PFSK-1 (cell line): ENCODE results near the gene TOGARAM2.

ENCODE experiments used
- POLR2AphosphoS5 ChIP-seq: IDR thresholded peaks from 2 replicates; pipeline ENCODE4 v1.6.1; 2012; ENCODE audit warnings: low read depth, mild to moderate bottlenecking, control low read depth, low read length, moderate library complexity
- SIN3A ChIP-seq: IDR thresholded peaks from 2 replicates; pipeline ENCODE4 v1.6.1; 2012; ENCODE audit warnings: mild to moderate bottlenecking, low read length, moderate library complexity, borderline replicate concordance; ENCODE audit not compliant: insufficient read depth
- TF ChIP-seq, protein P1 (sequence below), 2 experiments: IDR thresholded peaks; 2 replicates each; pipeline versions ENCODE4 v1.6.1 to v1.8.0; 2011 to 2012; ENCODE audit warnings: low read depth in 2 of 2, low read length in 2 of 2, control low read depth in 1 of 2, inconsistent platforms in 1 of 2, mild to moderate bottlenecking in 1 of 2, moderate library complexity in 1 of 2; ENCODE audit not compliant: insufficient read depth in 1 of 2

DNA sequence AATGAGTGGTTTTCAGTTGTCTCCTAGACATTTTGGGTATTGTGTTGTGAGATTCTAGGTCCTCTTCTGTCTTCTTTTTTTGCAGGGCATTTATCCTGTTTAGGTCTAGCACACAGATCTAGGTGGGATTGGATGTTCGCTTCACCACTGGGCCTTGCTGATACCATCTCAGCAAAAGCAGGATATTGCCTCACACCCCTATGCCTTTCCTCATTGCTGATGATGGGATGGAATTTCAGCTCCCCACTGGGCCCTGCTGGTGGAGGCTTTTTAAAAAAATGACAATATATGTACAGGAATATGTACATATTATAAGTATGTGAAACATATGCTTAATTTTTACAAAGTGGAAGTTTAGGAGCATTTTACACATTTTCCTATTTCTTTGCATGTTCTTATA lies 5.4 kb upstream of the TOGARAM2 start:
- TF ChIP-seq, protein P1, sequence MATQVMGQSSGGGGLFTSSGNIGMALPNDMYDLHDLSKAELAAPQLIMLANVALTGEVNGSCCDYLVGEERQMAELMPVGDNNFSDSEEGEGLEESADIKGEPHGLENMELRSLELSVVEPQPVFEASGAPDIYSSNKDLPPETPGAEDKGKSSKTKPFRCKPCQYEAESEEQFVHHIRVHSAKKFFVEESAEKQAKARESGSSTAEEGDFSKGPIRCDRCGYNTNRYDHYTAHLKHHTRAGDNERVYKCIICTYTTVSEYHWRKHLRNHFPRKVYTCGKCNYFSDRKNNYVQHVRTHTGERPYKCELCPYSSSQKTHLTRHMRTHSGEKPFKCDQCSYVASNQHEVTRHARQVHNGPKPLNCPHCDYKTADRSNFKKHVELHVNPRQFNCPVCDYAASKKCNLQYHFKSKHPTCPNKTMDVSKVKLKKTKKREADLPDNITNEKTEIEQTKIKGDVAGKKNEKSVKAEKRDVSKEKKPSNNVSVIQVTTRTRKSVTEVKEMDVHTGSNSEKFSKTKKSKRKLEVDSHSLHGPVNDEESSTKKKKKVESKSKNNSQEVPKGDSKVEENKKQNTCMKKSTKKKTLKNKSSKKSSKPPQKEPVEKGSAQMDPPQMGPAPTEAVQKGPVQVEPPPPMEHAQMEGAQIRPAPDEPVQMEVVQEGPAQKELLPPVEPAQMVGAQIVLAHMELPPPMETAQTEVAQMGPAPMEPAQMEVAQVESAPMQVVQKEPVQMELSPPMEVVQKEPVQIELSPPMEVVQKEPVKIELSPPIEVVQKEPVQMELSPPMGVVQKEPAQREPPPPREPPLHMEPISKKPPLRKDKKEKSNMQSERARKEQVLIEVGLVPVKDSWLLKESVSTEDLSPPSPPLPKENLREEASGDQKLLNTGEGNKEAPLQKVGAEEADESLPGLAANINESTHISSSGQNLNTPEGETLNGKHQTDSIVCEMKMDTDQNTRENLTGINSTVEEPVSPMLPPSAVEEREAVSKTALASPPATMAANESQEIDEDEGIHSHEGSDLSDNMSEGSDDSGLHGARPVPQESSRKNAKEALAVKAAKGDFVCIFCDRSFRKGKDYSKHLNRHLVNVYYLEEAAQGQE (IDR thresholded peaks at IDR 0.05; ENCODE audit: insufficient read depth in 1 of 2, low read depth in 2 of 2, low read length in 2 of 2): no peak
- TF ChIP-seq POLR2AphosphoS5: no peak
- no peak for TF ChIP-seq SIN3A
